ENCODE data around the gene KIF2C.

DNA sequence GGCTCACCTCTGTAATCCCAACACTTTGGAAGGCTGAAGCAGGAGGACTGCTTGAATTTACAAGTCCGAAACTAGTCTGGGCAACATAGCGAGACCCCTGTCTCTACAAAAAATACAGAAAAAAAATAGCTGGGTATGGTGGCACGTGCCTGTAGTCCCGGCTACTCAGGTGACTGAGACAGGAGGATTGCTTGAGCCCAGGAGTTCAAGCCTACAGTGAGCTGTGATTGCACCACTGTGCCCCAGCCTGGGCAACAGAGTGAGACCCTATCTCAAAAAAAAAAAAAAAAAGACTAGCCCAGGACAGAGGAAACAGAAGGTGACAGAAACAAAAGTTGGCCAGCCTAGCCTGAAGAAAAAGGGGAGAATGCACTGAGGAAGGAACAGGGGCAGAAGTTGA lies 44.0 kb upstream of the KIF2C start:
- TF ChIP-seq, protein P1, sequence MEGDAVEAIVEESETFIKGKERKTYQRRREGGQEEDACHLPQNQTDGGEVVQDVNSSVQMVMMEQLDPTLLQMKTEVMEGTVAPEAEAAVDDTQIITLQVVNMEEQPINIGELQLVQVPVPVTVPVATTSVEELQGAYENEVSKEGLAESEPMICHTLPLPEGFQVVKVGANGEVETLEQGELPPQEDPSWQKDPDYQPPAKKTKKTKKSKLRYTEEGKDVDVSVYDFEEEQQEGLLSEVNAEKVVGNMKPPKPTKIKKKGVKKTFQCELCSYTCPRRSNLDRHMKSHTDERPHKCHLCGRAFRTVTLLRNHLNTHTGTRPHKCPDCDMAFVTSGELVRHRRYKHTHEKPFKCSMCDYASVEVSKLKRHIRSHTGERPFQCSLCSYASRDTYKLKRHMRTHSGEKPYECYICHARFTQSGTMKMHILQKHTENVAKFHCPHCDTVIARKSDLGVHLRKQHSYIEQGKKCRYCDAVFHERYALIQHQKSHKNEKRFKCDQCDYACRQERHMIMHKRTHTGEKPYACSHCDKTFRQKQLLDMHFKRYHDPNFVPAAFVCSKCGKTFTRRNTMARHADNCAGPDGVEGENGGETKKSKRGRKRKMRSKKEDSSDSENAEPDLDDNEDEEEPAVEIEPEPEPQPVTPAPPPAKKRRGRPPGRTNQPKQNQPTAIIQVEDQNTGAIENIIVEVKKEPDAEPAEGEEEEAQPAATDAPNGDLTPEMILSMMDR (IDR thresholded peaks at IDR 0.05) = no peak
- TF ChIP-seq EZH2phosphoT487 (IDR thresholded peaks at IDR 0.05; ENCODE audit: borderline replicate concordance, low read depth) (no peak), MAX (IDR thresholded peaks at IDR 0.05; ENCODE audit: low read depth) (no peak), POLR2AphosphoS5 (IDR thresholded peaks at IDR 0.05; ENCODE audit: low read depth, low read length) (no peak), RCOR1 (IDR thresholded peaks at IDR 0.05; ENCODE audit: low read length) (no peak)
